Measurements from ENCODE around the gene INSM1. TPM values are rescaled to one million over a fixed set of nuclear protein-coding genes. Genes with fewer than 3 reads are reported as not detected.
"Not testable (repeated sequence)": the region's sequence is repeated elsewhere in the genome, so short reads cannot be mapped to it uniquely, and the experiment has no call there.

Gene INSM1, protein sequence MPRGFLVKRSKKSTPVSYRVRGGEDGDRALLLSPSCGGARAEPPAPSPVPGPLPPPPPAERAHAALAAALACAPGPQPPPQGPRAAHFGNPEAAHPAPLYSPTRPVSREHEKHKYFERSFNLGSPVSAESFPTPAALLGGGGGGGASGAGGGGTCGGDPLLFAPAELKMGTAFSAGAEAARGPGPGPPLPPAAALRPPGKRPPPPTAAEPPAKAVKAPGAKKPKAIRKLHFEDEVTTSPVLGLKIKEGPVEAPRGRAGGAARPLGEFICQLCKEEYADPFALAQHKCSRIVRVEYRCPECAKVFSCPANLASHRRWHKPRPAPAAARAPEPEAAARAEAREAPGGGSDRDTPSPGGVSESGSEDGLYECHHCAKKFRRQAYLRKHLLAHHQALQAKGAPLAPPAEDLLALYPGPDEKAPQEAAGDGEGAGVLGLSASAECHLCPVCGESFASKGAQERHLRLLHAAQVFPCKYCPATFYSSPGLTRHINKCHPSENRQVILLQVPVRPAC
- 0.14 TPM for polyA plus RNA-seq (ENCODE audit: insufficient read length)

DNA sequence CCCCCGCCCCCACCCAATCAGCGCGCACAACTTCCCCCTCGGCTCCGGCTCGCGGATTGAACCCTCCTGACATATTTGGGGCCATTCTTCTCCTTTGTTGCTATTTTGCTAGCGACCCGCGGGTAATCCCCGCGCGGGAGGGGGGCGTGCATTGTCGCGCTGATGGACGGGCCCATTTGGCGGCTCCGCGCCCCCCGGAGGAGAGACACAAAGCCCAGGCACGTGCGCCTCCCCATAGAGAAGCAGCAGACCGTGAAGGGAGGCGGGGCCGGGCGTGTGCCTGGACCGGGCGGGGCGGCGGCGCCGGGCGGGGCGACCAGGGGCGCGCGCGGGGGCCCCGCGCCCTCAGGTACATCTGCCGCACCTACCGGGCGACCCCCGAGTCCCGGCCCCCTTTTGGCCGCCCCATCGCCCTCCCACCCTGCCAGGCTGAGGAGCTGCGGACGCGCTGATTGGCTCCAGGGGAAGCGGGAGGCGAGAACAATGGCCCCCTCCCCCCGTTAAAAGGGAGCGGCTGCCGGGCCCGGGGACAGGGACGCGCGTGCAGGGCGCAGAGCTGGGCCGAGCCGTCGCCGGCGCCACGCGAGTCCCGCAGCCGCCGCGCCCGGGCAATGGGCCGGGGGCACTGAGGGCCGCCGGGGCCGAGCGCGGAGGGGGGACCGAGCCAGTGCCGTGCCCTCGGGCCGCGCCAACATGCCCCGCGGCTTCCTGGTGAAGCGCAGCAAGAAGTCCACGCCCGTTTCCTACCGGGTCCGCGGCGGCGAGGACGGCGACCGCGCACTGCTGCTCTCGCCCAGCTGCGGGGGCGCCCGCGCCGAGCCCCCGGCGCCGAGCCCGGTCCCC, at the start of gene INSM1:
Gene INSM1, plus strand, starts transcription at position 530 of the 843 bp plus-strand sequence. Its CDS starts 164 bp downstream, at position 694.
- DNase-seq, result no peak

DNA sequence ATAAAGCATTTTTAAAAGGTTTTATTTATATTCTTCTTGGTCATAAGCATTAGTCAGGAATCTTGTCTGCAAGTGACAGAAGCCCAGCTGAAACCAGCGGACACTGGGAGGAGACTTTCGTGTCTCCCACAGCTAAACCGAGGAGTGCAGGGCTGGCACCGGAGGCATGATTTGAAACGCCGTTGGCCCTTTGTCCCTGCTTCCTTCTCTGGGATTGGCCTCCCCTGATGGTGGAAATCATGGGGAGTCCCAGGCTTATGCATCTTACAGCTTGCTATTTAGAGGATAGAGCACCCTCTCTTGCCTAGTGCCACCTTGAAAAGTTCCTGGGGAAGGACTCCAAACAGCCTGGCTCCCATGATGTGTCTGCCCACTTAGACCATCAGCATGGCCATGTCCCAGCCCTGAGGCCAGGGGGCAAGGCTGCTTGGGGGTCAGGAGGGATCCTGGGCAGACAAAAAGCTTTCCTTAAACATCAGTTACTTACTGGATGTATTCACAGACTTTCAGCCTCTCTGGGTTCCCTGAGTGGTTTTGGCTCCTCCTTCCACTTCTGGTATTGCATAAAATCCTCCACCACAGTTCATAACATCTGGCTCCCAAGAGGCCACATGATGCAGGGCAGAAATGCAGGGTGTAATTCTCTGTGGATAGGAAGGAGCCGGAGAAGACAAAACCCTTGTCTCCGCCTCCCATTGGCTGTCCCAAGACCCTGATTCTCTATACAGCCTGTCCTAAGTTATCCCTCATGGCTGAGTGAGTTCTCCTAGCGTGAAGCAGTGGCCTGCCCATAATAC, 49.3 kb upstream of the INSM1 start:
- DNase-seq, result peak; percentile 11

DNA sequence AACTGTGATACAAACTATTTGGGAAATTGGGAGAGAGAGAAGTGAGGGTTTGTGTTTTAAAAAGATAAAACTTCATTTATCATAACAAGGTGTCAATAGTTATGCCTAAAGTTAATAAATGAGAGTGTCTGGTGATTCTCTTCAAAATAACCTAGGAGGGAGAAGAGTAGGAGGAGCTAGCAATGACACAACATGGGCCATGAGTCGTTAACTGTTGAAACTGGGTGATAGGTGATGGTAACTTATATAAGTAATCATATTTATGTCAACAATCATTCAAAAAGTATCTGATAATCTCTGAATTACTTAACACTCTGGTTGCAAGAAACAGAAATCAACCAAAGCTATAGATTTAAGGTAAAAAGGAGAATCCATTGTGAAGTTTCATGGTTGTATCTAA, 46.8 kb upstream of the INSM1 start:
- DNase-seq, result no peak

DNA sequence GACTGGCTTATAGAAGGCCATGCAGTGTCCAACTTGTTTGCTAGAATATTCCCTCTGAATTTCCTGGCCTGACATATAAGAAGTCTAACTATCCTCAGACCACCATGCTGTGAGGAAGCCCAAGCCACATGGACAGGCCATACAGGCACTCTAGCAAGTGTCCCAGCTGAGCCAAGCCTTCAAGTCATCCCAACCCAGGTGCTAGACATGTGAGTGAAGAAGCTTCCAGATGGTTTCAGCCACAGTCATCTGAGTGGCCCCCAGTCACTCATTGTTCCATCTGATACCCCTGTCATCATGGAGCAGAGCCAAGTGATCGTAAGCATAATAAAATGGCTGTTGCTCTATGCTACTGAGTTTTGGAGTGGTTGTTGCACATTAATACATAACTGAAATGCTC, 46.0 kb upstream of the INSM1 start:
- DNase-seq, result no peak

DNA sequence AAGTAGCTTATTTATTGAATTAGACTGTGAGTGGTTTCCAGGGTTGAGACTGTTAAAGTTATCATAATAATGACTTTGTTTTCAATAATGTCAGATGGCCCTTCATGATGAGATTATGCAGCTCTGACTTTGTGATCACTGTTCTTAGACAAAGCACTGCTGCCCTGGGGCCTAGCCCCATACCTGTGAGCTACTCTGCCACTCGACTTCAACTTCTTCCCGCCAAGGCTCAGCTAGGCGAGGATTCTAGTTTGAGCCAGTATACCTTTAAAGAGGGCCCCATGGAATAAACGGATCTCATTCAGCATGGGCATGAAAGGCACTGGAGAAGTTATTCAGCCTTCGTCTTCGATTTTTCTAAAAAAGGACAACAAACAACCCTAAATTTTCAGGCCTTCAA, 45.0 kb upstream of the INSM1 start:
- no peak for DNase-seq

DNA sequence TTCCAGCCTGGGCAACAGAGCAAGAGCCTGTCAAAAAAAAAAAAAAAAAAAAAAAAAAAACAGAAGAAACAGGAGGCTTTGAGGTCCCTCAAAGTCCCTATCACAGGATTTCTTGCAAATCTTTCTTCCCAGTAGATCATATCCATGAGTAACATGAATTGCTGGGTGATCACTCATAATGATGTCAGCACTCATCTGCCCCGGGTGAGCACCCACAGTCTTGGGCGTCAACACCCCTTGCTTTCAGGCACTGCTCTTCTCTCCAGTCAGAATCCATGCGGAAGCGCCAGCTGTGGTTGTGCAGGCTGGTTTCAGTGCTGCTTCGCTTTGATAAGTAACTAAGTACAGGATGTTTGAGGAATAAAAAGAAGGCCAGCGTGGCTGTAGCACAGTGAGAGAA, 40.2 kb upstream of the INSM1 start:
- DNase-seq, result no peak

DNA sequence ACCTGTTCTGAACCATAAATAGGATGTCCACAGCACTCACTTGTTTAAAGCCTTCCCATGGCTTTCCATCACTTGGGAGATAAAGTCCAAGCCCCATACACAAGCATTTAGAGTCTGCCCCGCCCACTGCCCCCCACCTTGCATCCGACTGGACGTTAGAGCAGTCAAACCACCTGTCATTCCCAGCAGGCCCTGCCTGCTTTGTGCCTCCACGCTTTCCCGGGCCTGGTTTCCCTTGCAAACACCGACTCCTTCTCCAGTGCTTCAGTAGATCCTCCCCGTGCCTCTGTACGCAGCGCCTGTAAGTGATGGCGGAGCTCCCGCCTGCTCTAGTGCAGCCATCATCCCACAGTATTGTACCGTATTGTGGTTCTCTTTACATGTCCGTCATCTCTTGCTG, 38.3 kb upstream of the INSM1 start:
- no peak for DNase-seq

DNA sequence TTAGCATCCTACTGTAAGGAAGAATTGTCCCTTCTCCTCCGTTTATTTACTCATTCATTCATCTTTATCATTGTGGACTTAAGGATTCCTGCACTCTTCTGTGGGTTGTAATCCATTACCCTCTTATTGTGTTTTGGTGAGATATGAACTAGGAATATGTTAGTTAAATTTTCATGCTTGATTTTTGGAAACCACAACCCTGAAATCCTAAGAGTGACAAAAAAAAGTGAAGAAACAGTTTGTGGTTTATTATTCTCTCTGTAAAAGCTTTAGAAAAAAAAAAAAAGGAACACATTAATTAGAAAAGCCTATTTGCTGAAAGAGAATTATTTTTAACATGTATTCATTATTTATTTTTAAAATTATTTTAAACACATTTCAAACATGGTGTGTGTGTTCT, 36.7 kb upstream of the INSM1 start:
- DNase-seq, result no peak

DNA sequence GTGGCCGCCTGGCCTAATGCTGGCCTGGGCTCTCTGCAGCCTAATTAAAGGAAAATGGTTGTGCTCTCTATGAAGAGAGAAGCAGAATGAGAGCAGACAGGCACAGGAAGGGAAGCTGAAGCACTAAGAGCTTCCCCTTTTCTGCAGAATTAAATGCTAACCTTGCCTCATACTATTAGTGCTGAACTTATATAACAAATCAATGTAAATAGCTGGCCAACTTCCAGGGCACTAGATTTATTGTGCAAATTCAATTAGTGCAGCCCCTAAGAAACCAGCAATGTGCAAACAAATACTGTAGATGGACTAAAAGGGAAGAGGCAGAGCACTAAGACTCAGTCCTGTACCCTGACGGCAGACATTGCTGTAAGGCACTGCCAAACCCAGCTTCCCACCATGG, 36.1 kb upstream of the INSM1 start:
- DNase-seq, result no peak

DNA sequence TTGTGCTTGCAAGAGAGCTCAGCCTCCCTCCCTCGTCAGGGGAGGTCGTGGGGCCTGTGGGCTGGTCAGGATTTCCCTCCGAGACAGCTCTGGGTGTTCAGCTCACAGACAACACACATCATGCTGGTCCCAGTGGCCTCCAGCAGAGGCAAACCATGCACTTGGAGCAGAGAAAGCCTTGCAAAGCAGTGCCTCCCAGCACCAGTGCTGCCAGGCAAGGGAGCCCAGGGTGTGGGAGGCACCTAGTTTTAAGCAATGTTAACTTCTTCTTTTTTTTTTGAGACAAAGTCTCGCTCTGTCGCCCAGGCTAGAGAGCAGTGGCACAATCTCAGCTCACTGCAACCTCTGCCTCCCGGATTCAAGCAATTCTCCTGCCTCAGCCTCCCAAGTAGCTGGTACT, 34.0 kb upstream of the INSM1 start:
- DNase-seq, result no peak

DNA sequence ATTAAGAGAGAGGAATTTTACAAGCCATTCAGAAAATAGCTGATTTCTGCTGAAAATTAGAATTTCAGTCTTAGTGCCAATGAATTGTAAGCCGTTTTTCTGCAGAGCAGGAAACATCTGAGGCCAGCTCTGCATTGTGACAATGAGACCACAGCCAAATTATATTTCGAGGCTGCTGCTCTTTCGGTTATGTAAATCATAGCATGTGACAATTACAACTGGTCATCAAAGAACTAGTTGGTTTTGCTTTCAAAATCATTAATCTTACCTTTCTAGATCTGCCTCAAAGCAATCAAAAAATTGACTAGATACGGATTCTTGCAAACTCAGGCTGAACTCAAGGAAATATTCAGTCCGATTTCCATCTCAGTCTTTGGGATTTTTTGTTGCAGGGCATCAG, 33.4 kb upstream of the INSM1 start:
- no peak for DNase-seq

DNA sequence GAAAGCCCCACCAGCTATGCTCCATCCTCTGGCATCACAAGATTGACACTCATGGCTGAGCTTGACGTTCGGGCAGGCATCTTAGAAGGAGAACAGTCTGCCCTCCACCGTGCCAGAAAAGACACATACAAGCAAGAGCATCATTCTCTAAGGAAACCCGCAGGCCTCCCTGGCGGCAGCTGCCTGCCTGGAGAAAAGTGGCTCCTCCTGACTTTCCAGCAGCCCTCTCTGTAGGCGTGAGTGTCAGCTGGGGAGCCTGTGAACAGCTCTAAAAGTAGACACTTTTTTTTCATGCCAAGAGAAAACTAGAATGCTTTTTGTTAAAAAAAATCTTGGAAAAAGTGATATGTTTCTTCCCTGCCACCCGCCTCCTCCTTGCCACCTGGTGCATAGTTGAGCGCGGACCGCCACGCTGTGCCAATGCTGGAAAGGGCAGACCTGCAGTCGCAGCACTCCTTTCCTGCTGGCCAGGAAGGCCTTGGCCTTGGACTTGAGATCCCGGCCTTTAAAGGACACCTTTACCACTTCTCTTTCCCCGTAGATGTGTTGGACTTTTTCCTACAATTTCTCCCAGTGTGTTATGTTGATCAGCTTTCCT, 29.7 kb upstream of the INSM1 start:
- no peak for DNase-seq

DNA sequence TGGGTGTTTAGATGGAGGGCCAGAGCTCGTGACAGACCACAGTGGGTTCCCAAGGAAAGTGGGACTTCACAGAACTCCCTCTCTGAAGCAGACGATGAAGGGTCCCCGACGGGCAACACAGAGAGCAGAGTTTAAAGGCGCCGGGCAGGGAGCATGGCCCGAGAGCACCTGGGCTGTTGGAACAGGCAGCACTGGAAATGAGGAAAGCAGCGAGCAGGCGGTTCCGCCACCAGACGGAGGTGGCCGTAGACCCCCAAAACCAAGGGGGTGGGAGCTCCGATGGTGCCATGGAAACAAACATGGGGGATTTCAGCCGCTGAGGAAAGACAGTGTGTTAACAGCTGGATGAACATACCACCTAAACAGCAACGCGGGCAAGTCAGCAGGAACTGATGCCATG, 27.5 kb upstream of the INSM1 start:
- DNase-seq, result no peak

DNA sequence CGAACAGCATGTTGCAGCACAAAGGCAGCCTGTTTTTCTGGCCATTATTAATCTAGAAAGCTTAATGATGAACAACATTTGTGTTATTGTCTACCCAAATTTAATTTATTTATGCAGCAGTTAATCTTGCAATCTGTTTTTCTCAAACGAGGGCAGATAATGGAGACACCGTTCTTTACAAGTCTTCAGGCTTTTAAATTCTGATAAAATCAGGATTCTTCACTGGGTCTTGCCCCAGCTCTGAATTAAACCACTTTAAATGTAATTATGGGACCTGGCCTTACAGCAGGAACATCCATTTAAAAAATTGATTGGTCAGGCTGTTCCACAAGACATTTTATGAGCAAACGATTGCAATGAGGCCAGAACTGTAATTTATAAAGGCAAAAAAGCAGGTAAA, 26.5 kb upstream of the INSM1 start:
- no peak for DNase-seq

DNA sequence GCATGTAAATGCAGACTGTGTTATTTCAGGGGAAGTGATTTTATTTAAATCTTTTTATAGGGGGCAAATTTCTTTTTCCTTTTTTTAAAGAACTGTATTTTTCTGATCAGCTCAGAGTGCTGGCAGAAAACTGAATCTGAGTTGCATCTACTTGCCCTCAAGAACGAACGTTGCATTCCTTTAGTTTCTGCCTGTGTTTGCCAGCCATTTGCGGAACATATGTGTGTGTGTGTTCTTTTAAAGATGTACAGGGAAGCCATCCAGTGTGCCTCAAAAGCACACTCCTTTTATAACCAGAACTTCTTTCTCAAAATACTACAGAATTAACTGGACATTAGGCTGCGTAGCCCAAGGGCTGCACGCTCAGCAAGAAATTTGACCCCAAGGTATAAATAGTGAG, 25.8 kb upstream of the INSM1 start:
- DNase-seq, result no peak

DNA sequence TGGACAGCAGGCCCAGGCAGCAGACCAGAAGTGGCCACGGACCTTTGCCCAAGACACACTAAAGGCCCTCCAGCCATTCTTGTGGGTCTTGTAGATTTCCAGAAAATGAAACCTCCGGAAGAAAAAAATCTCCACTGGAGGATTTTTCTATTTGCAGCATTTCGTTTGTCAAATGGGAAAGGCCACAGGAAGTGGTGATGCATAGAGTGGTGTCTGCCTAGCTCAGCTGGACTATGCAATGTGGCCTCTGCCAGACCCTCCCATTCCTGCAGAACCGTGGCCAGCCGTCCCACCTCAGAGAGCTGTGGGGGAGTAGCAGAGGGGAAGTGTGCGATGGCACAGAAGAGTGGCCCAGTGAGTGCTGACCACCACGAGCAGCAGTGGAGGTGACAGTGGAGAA, 24.0 kb upstream of the INSM1 start:
- no peak for DNase-seq

DNA sequence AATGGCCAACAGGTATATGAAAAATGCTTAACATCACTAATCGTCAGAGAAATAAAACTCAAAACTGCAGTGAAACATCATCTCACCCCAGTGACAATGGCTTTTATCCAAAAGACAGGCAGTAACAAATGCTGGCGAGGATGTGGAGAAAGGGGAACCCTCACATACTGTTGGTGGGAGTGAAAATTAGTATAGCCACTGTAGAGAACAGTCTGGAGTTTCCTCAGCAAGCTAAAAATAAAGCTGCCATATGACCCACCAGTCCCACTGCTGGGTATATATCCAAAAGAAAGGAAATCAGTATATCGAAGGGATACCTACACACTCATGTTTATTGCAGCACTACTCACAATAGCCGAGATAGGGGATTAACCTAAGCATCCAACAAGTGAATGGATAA, 23.4 kb upstream of the INSM1 start:
- DNase-seq, result no peak

DNA sequence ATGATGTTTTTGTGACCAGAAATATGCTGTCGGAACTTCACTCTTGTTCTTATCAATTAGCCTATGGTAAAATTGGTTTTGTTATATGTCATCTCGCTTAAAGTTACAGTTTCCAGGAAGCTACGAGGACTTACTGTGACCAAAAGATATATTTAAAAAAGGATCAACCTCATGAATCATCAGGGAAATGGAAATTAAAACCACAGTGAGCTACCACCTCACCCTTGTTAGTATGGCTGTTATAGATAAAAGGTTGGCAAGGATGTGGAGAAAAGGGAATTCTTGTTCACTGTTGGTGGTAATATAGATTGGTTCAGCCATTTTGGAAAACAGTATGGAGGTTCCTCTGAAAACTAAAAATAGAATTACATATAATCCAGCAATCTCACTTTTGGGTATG, 14.3 kb upstream of the INSM1 start:
- DNase-seq, result no peak

DNA sequence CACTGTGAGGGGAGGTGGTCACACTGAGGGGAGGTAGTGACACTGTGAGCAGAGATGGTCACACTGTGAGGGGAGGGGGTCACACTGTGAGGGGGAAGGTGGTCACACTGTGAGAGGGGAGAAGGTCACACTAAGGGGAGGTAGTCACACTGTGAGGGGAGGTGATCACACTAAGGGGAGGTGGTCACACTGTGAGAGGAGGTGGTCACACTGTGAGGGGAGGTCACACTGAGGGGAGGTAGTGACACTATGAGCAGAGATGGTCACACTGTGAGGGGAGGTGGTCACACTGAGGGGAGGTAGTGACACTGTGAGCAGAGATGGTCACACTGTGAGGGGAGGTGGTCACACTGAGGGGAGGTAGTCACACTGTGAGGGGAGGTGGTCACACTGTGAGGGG, 12.4 kb upstream of the INSM1 start:
- not testable (repeated sequence) for DNase-seq

DNA sequence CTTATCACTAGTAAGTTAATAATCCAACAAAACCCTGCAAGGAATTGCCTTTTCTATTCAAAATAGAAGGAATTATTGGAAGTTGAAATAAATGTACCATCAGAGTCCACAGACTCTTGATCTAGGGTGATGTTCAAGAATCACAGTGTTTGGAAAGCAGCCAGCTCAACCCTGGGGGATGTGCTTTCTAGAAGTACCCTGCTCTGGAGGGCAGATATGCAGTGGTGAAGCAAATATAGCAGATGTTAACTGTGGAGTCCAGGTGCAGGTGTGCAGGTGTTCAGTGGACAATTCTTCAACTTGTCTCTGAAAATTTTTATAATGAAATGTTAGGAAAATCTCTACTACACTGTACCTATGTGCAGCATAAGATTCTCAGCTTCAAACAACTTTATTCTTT, 9.1 kb upstream of the INSM1 start:
- DNase-seq, result no peak

DNA sequence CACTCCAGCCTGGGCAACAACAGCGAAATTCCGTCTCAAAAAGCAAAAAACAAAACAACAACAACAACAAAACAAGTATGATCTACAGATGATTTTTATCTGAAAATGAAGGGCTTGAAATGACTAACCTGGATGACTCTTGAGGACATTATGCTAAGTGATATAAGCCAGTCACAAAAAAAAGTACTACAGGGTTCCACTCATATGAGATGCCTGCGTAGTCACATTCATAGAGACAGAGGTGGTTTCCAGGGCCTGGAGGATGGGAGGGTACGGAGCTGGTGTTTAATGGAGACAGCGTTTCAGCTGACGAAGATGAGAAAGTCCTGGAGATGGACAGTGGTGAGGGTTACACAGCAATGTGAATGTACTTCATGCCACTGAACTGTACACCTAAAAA, 8.3 kb upstream of the INSM1 start:
- no peak for DNase-seq

DNA sequence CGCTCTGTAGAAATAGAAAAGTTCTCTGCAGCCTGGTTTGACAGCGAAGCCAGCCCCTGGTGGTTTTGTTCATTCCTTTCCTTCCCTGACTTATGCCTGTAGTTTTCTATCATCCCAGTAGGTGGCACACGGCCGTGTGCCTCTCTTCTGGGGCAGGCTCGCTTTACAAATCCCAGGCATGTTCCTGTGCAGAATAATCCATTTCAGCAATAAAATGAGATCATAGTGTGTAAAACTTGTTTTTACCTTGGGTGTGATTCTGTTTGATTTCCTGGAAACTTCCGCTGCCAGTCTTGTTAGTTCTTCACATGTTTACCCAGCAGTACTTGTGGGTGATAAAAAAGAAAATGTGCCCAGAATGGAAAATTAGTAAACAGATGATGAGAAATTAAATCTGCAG, 7.4 kb upstream of the INSM1 start:
- peak; percentile 50 for DNase-seq
